RWPE2 (cell line): ENCODE measurements around the gene RAI1.

Experiments used
- ATAC-seq: fragments of 200-7000 bp; cut with Tn5 transposase; 3 replicates; pipeline ENCODE4 v1.9.1; 2021; ENCODE audit warnings: low read depth
- DNase-seq: peaks from one replicate; pipeline ENCODE4 v3.0.0-alpha.2; 2020; ENCODE audit warnings: low spot score
- H3K27ac ChIP-seq: fragments of 450-650 bp; 2 replicates; pipeline ENCODE4 v1.5.1; 2017; ENCODE audit warnings: mild to moderate bottlenecking; ENCODE audit not compliant: poor library complexity, severe bottlenecking
- H3K27me3 ChIP-seq: fragments of 250-450 bp; sonication (Bioruptor Pico); 2 replicates; pipeline ENCODE4 v1.5.1; 2021; ENCODE audit warnings: mild to moderate bottlenecking, moderate library complexity; ENCODE audit not compliant: insufficient read depth, poor library complexity, severe bottlenecking
- H3K36me3 ChIP-seq: fragments of 250-450 bp; sonication (Bioruptor Pico); 2 replicates; pipeline ENCODE4 v1.5.1; 2020; ENCODE audit warnings: low read depth, mild to moderate bottlenecking, moderate library complexity
- H3K4me1 ChIP-seq: fragments of 250-450 bp; sonication (Bioruptor Pico); 2 replicates; pipeline ENCODE4 v1.5.1; 2021; ENCODE audit warnings: mild to moderate bottlenecking, moderate library complexity; ENCODE audit not compliant: insufficient read depth, poor library complexity, severe bottlenecking
- H3K4me3 ChIP-seq: fragments of 250-450 bp; sonication (Bioruptor Pico); 2 replicates; pipeline ENCODE4 v1.5.1; 2021; ENCODE audit warnings: mild to moderate bottlenecking, moderate library complexity; ENCODE audit not compliant: severe bottlenecking
- H3K9me3 ChIP-seq: fragments of 250-450 bp; sonication (Bioruptor Pico); 2 replicates; pipeline ENCODE4 v1.5.1; 2021; ENCODE audit warnings: mild to moderate bottlenecking, moderate library complexity; ENCODE audit not compliant: severe bottlenecking
- TF ChIP-seq, protein P1 (sequence below): fragments of 450-650 bp; IDR thresholded peaks from one replicate; pipeline ENCODE4 v1.5.1; 2017; ENCODE audit warnings: mild to moderate bottlenecking, moderate library complexity; ENCODE audit not compliant: poor library complexity, severe bottlenecking

Gene RAI1

DNA sequence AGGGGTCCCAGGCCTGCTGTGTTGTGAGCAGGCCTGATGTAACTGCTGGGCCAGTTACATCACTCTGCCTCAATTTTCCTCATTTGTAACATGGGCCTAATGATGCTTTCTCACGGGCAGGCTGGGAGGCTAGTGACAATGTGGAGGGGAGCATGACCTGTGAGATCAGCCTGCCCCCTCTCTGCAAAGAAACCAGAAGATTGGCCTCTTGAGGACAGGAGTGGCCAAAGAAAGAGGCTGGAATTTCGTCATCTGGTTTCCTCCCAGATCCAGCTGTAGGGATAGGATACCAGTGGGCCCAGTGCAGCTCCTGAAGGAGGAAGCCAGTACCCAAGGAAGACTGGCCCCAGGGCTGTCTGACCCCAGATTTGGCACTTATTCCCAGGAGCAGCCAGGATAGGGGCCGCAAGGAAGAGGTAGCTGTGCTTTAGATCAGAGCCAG is 156.1 kb downstream of the RAI1 start:
- Histone ChIP-seq H3K36me3 (peaks cover 33% of the 10 kb centered on the region), H3K9me3 (no peaks in the 10 kb centered on the region), H3K27me3 (no peaks in the 10 kb centered on the region), H3K4me1 (peaks cover 65% of the 10 kb centered on the region), H3K4me3 (peak overlapping the region; percentile 76), H3K27ac (peak overlapping the region; percentile 98)
- DNase-seq = no peak
- no peak for ATAC-seq
- TF ChIP-seq, protein P1, sequence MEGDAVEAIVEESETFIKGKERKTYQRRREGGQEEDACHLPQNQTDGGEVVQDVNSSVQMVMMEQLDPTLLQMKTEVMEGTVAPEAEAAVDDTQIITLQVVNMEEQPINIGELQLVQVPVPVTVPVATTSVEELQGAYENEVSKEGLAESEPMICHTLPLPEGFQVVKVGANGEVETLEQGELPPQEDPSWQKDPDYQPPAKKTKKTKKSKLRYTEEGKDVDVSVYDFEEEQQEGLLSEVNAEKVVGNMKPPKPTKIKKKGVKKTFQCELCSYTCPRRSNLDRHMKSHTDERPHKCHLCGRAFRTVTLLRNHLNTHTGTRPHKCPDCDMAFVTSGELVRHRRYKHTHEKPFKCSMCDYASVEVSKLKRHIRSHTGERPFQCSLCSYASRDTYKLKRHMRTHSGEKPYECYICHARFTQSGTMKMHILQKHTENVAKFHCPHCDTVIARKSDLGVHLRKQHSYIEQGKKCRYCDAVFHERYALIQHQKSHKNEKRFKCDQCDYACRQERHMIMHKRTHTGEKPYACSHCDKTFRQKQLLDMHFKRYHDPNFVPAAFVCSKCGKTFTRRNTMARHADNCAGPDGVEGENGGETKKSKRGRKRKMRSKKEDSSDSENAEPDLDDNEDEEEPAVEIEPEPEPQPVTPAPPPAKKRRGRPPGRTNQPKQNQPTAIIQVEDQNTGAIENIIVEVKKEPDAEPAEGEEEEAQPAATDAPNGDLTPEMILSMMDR = no peak

DNA sequence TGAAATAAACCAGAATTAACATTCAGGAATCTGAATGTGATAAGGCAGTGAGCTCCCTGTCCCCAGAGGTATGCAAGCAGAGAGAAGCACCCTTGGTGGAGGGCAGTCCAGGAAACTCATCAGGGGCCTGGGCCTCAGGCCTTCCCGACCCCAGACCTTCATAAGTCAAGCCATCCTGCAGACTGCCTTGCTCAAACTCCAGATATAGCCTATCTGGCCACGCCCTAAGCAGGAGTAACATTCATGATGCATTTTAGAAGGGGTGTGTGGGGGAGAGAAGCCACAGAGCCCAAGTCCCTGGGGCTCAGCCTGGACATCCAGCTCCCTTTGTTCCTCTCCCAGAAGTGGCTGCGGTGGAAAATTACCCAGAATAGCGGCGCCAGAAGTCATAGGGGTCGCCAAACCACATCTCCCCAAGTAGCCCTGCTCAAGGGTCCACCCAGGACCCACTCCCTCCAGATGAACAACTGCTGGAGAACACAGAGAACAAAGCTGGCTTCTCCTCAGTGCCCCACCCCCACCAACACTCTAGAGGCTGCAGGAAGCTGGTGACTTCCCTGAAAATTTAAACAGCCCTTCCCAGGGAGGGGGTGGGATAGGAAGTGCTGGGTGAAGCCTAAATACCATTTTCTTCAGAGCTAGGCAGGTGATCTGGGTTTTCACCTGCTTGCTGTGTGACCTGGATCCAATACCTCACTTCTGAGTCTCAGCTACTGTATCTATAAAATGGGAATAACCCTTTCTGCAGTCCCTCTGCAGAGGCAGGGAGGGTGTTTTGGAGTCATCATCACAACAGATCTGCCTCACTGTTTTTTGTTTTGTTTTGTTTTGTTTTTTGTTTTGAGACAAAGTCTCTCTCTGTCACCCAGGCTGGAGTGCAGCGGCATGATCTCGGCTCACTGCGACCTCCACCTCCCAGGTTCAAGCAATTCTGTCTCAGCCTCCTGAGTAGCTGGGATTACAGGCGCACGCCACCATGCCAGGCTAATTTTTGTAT is 157.0 kb downstream of the RAI1 start:
- DNase-seq (no peak), ATAC-seq (no peak)
- H3K36me3 ChIP-seq = peaks cover 26% of the 10 kb centered on the region
- peak overlapping the region; percentile 98 for H3K27ac ChIP-seq
- no peak overlapping the region for H3K4me3 ChIP-seq
- TF ChIP-seq, protein P1 = no peak
- H3K4me1 ChIP-seq = peaks cover 72% of the 10 kb centered on the region
- no peaks in the 10 kb centered on the region for H3K9me3 ChIP-seq
- H3K27me3 ChIP-seq = no peaks in the 10 kb centered on the region

DNA sequence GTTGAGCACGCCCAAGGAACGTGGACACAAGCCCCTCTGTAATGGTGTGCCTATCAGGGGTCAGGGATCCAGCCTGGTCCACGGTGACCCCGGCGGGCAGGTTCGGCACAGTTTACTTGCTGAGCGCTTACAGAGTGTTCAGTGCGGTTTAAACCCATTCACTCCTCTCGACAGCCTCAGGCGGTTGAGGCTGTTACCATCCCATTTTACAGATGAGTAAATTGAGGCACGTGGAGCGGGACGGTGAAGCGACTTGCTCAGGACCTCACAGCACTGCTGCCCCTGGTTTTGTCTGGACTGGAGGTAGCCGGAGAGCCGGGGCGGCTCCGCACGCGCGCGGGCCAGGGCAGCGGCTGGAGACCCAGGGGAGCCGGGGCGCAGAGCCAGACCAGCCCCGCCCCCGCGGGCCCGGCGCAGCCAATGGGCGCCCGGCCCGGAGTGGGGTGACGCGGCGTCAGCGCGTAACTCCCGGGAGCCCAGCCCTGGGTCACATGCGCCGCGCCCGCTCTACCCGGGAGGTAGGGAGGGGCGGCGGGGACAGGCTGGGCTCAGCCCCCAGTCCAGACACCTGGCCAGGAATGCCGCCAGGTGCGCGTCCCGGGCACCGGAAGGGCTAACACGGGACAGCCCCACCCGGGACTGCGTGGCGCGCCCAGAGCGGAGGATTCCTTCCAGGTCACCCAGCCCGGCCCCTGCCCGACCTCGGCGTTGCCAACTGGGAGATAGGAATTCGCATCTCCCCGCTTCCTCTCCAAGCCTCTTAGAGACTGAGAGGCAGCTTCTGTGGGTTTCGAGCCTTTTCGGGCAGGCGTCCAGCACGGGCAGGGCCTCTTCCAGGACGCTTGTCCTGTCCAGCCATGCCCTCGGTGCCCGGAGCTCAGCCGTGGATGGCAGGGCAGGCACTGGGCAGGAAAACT is 158.8 kb downstream of the RAI1 start:
- H3K36me3 ChIP-seq = peaks cover 9% of the 10 kb centered on the region
- peak overlapping the region; percentile 21 for H3K4me3 ChIP-seq
- ATAC-seq (peak; percentile 62), DNase-seq (peak; percentile 96)
- H3K4me1 ChIP-seq = peaks cover 63% of the 10 kb centered on the region
- TF ChIP-seq, protein P1 = no peak
- H3K27ac ChIP-seq = peak overlapping the region; percentile 98
- no peaks in the 10 kb centered on the region for H3K27me3 ChIP-seq
- H3K9me3 ChIP-seq = no peaks in the 10 kb centered on the region

DNA sequence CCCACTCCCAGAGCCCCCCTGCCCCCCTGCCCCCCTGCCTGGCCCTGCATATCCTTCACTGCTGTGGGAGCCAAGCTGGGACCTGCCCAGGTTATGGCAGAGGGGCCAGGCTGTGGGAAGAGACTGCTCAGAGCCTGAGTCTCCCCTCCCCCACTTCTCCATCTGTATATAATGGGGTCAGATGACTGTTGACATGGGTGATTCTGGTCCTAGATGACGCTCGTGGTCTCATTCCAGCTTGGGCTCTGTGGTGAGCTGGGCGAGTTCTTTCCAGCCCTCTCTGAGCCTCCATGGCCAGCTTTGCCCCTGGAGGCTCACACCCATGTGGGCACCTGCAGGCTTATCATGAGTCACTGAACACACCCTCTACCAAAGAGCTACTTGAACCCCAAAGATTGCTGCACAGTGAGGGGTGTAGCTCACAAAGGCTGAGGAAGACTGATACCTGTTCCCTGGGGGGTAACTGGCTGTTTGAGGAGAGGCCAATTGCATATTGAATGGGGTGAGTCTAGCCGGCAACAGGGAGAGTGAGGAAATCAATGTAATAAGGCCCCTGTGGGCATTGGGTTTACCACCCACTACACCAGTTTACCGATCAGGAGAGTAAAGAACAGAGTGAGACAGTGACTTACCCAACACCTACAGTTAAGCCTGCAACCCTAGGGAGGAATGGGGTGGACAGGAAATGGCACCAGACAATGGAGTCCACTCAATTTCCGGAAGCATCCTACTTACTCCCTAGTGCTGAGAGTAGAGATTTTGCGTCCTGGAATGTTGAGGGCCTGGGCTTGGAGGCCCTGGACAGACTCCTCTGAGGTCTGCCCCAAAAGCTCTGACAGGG is 159.7 kb downstream of the RAI1 start:
- no peaks in the 10 kb centered on the region for H3K9me3 ChIP-seq
- H3K27me3 ChIP-seq = no peaks in the 10 kb centered on the region
- no peaks in the 10 kb centered on the region; the same call in 1 of the 2 replicates for H3K36me3 ChIP-seq
- peak overlapping the region; percentile 98 for H3K27ac ChIP-seq
- DNase-seq = no peak
- H3K4me3 ChIP-seq = no peak overlapping the region
- ATAC-seq = peak; percentile 1
- TF ChIP-seq, protein P1 = no peak
- H3K4me1 ChIP-seq = peaks cover 54% of the 10 kb centered on the region
